ENCODE measurements around the gene CARHSP1.
A peak's percentile ranks its signal among the peaks of the same experiment; 100 is the strongest.
"Not testable (repeated sequence)": the region's sequence is repeated elsewhere in the genome, so short reads cannot be mapped to it uniquely, and the experiment has no call there.

The CARHSP1 gene

GRCh38 chr16:8848939-8849391, 19.8 kb downstream of the CARHSP1 start:
- Mint-ChIP-seq H3K4me3 (no peak overlapping the region), H3K36me3 (peaks cover 34 to 57% of the 10 kb centered on the region in 2 donors), H3K27ac (peak overlapping the region; percentile 85), H3K9me3 (no peaks in the 10 kb centered on the region), H3K27me3 (no peaks in the 10 kb centered on the region), H3K4me1 (peaks cover 30 to 31% of the 10 kb centered on the region in 2 donors)
- ATAC-seq (replicated peaks): no peak
- DNase-seq: no peak

- DNase-seq (no peak), ATAC-seq (replicated peaks) (no peak)
- H3K4me3 Mint-ChIP-seq: no peak overlapping the region
- H3K36me3 Mint-ChIP-seq: peaks cover 39 to 61% of the 10 kb centered on the region in 2 donors
- peaks cover 31 to 36% of the 10 kb centered on the region in 2 donors for H3K4me1 Mint-ChIP-seq
- H3K27me3 Mint-ChIP-seq: no peaks in the 10 kb centered on the region
- H3K9me3 Mint-ChIP-seq: no peaks in the 10 kb centered on the region
- H3K27ac Mint-ChIP-seq: no peak overlapping the region
These were observed 20.4 kb downstream of the CARHSP1 start for GRCh38 chr16:8848231-8848938.

GRCh38 chr16:8847623-8848022, 21.2 kb downstream of the CARHSP1 start:
- Mint-ChIP-seq H3K27ac (peak overlapping the region; percentile 48), H3K9me3 (no peaks in the 10 kb centered on the region)

GRCh38 chr16:8847145-8847544, 21.7 kb downstream of the CARHSP1 start:
- Mint-ChIP-seq H3K9me3 (no peaks in the 10 kb centered on the region), H3K36me3 (peaks cover 41 to 61% of the 10 kb centered on the region in 2 donors), H3K27ac (peak overlapping the region; percentile 48), H3K27me3 (no peaks in the 10 kb centered on the region), H3K4me3 (no peak overlapping the region), H3K4me1 (peaks cover 36% of the 10 kb centered on the region in 2 donors)
- DNase-seq: no peak
- no peak for ATAC-seq (replicated peaks)

More at GRCh38 chr16:8847623-8848022, 21.2 kb downstream of the CARHSP1 start:
- ATAC-seq (replicated peaks) (no peak), DNase-seq (no peak)
- H3K27me3 Mint-ChIP-seq: no peaks in the 10 kb centered on the region
- H3K4me1 Mint-ChIP-seq: peaks cover 31 to 36% of the 10 kb centered on the region in 2 donors
- H3K4me3 Mint-ChIP-seq: no peak overlapping the region
- H3K36me3 Mint-ChIP-seq: peaks cover 38 to 61% of the 10 kb centered on the region in 2 donors

GRCh38 chr16:8846401-8846932, 22.3 kb downstream of the CARHSP1 start:
- Mint-ChIP-seq H3K36me3 (peaks cover 41 to 61% of the 10 kb centered on the region in 2 donors), H3K27ac (no peak overlapping the region)
- no peak for DNase-seq

GRCh38 chr16:8845699-8846298, 23.0 kb downstream of the CARHSP1 start:
- Mint-ChIP-seq H3K4me1 (peaks cover 33 to 35% of the 10 kb centered on the region in 2 donors), H3K4me3 (no peak overlapping the region), H3K27me3 (no peaks in the 10 kb centered on the region), H3K36me3 (peaks cover 41 to 57% of the 10 kb centered on the region in 2 donors), H3K27ac (no peak overlapping the region), H3K9me3 (no peaks in the 10 kb centered on the region)
- ATAC-seq (replicated peaks): no peak
- DNase-seq: no peak

More at GRCh38 chr16:8846401-8846932, 22.3 kb downstream of the CARHSP1 start:
- H3K4me3 Mint-ChIP-seq: no peak overlapping the region
- ATAC-seq (replicated peaks): no peak
- peaks cover 35 to 36% of the 10 kb centered on the region in 2 donors for H3K4me1 Mint-ChIP-seq
- H3K27me3 Mint-ChIP-seq: no peaks in the 10 kb centered on the region
- H3K9me3 Mint-ChIP-seq: no peaks in the 10 kb centered on the region

- H3K27ac Mint-ChIP-seq; DNase-seq; H3K27me3 Mint-ChIP-seq; H3K9me3 Mint-ChIP-seq; ATAC-seq (replicated peaks); H3K4me3 Mint-ChIP-seq: not testable (repeated sequence)
- Mint-ChIP-seq H3K36me3 (peaks cover 32 to 39% of the 10 kb centered on the region in 2 donors), H3K4me1 (peaks cover 16 to 18% of the 10 kb centered on the region in 2 donors)
These were observed 25.5 kb downstream of the CARHSP1 start for GRCh38 chr16:8843296-8843695.

- ATAC-seq (replicated peaks); DNase-seq: not testable (repeated sequence)
These were observed 26.8 kb downstream of the CARHSP1 start for GRCh38 chr16:8842016-8842415.

GRCh38 chr16:8837594-8837993, 31.2 kb downstream of the CARHSP1 start:
- H3K27ac Mint-ChIP-seq; H3K27me3 Mint-ChIP-seq; ATAC-seq (replicated peaks); H3K4me3 Mint-ChIP-seq; DNase-seq; H3K9me3 Mint-ChIP-seq: not testable (repeated sequence)
- H3K4me1 Mint-ChIP-seq: peaks cover 13 to 14% of the 10 kb centered on the region in 2 donors
- H3K36me3 Mint-ChIP-seq: peaks cover 8 to 25% of the 10 kb centered on the region in 2 donors

More at GRCh38 chr16:8842016-8842415, 26.8 kb downstream of the CARHSP1 start:
- Mint-ChIP-seq H3K4me1 (peaks cover 16 to 18% of the 10 kb centered on the region in 2 donors), H3K36me3 (peaks cover 28 to 39% of the 10 kb centered on the region in 2 donors)
- not testable (repeated sequence) for H3K27me3 Mint-ChIP-seq, H3K9me3 Mint-ChIP-seq, H3K27ac Mint-ChIP-seq, H3K4me3 Mint-ChIP-seq

- not testable (repeated sequence) for H3K27ac Mint-ChIP-seq; H3K4me3 Mint-ChIP-seq; DNase-seq; H3K9me3 Mint-ChIP-seq; ATAC-seq (replicated peaks); H3K27me3 Mint-ChIP-seq
- Mint-ChIP-seq H3K36me3 (peaks cover 7 to 23% of the 10 kb centered on the region in 2 donors), H3K4me1 (peaks cover 11 to 21% of the 10 kb centered on the region in 2 donors)
These were observed 32.0 kb downstream of the CARHSP1 start for GRCh38 chr16:8836797-8837196.

GRCh38 chr16:8832717-8833105, 36.1 kb downstream of the CARHSP1 start:
- Mint-ChIP-seq H3K4me1 (peaks cover 13 to 26% of the 10 kb centered on the region in 2 donors), H3K36me3 (peaks cover 36 to 57% of the 10 kb centered on the region in 2 donors), H3K9me3 (no peaks in the 10 kb centered on the region), H3K27ac (no peak overlapping the region), H3K27me3 (no peaks in the 10 kb centered on the region), H3K4me3 (no peak overlapping the region)
- ATAC-seq (replicated peaks) (no peak), DNase-seq (no peak)

GRCh38 chr16:8831871-8832716, 36.7 kb downstream of the CARHSP1 start:
- Mint-ChIP-seq H3K9me3 (no peaks in the 10 kb centered on the region), H3K27me3 (no peaks in the 10 kb centered on the region), H3K4me1 (peaks cover 13 to 26% of the 10 kb centered on the region in 2 donors), H3K4me3 (no peak overlapping the region), H3K27ac (peak overlapping the region; percentile 17), H3K36me3 (peaks cover 36 to 57% of the 10 kb centered on the region in 2 donors)
- ATAC-seq (replicated peaks) (no peak), DNase-seq (no peak)

GRCh38 chr16:8831450-8831849, 37.4 kb downstream of the CARHSP1 start:
- H3K27ac Mint-ChIP-seq: no peak overlapping the region
- H3K27me3 Mint-ChIP-seq: no peaks in the 10 kb centered on the region
- DNase-seq (no peak), ATAC-seq (replicated peaks) (no peak)
- peaks cover 13 to 26% of the 10 kb centered on the region in 2 donors for H3K4me1 Mint-ChIP-seq
- H3K9me3 Mint-ChIP-seq: no peaks in the 10 kb centered on the region
- peaks cover 38 to 62% of the 10 kb centered on the region in 2 donors for H3K36me3 Mint-ChIP-seq
- H3K4me3 Mint-ChIP-seq: no peak overlapping the region

Measured in stimulated activated naive B cell treated with anti-CD40 and anti-IgM and Interleukin-4, amounts not matched to agents 10 μg/mL and 1 μg/mL and 100 μg/mL, for 72 hours (primary cell).